Left cardiac atrium (tissue), 4 donors: ENCODE results near the gene ARSG. TPM values are rescaled to one million over a fixed set of nuclear protein-coding genes. Genes with fewer than 3 reads are reported as not detected.
"Not testable (repeated sequence)": the region's sequence is repeated elsewhere in the genome, so short reads cannot be mapped to it uniquely, and the experiment has no call there.

ENCODE experiments used
- ATAC-seq, 2 donors: fragments of 200-7000 bp; cut with Tn5 transposase; one replicate each; pipeline ENCODE4 v1.9.1; 2020; ENCODE audit warnings: mild to moderate bottlenecking in 2 of 2, moderate library complexity in 2 of 2
- DNase-seq: peaks from one replicate; pipeline ENCODE4 v3.0.0-alpha.2; 2020
- intact Hi-C, 2 donors: fragments of 100-400 bp; cut with DNase I; formaldehyde crosslinking; loops; one replicate each; pipeline versions ENCODE4 v1.14.1 to v1.15.1; 2022 to 2023
- total RNA-seq, 2 donors: library from RNA; stranded (reverse); fragmentation: NEBNext Ultra II Directional; extraction: Animal tissue kit (Norgen Biotek cat#: 25700); gene quantifications; one replicate each; pipeline ENCODE4 v1.2.1, GENCODE V29; 2021
- donor health status: DM: no; HTN: yes; CAD: no.
- donor health status: DM: no; HTN: yes; CAD: no; lungs with severe emphysema.
- donor health status: DM: yes; HTN: yes; CAD: no.
- donor health status: Dilated cardiomyopathy.

Gene ARSG
- total RNA-seq, 2 donors from 2014 or later: 5.9 to 6.9 TPM

DNA sequence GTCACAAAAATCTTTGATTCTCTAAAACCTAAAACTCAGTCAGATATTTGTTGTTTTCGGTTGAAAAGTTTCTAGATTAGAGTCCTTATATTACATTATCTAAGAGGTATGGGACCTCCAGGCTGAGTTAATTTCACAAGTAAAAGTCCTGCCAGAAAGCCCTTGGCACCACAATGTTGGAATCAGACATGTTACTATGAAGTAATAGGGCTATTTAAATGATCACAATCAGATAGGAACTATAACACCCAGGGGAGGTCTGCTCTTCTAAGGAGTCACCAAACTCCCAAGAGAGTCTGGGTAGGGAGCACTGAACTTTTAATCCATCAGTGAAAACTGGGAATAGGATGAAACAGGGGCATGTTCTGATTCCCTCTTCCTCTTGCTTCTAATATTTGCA, 111.8 kb downstream of the ARSG start:
- intact Hi-C loops: no loop called here
- DNase-seq (no peak), ATAC-seq (no peak)

DNA sequence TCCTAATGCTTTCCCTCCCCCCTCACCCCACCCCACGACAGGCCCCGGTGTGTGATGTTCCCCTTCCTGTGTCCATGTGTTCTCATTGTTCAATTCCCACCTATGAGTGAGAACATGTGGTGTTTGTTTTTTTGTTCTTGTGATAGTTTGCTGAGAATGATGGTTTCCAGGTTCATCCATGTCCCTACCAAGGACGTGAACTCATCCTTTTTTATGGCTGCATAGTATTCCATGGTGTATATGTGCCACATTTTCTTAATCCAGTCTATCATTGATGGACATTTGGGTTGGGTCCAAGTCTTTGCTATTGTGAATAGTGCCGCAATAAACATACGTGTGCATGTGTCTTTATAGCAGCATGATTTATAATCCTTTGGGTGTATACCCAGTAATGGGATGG, 112.5 kb downstream of the ARSG start:
- ATAC-seq, intact Hi-C loops, DNase-seq: not testable (repeated sequence)

DNA sequence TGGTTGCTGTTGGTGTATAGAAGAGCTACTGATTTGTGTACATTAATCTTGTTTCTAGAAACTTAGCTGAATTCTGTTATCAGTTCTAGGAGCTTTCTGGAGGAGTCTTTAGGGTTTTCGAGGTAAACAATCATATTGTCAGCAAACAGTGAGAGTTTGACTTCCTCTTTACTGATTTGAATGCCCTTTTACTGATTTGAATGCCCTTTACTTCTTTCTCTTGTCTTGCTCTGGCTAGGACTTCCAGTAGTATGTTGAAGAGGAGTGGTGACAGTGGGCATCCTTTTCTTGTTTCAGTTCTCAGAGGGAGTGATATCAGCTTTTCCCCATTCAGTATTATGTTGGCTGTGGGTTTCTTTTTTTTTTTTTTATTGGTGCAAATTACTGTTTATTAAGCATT, 116.4 kb downstream of the ARSG start:
- ATAC-seq, intact Hi-C loops, DNase-seq: not testable (repeated sequence)

DNA sequence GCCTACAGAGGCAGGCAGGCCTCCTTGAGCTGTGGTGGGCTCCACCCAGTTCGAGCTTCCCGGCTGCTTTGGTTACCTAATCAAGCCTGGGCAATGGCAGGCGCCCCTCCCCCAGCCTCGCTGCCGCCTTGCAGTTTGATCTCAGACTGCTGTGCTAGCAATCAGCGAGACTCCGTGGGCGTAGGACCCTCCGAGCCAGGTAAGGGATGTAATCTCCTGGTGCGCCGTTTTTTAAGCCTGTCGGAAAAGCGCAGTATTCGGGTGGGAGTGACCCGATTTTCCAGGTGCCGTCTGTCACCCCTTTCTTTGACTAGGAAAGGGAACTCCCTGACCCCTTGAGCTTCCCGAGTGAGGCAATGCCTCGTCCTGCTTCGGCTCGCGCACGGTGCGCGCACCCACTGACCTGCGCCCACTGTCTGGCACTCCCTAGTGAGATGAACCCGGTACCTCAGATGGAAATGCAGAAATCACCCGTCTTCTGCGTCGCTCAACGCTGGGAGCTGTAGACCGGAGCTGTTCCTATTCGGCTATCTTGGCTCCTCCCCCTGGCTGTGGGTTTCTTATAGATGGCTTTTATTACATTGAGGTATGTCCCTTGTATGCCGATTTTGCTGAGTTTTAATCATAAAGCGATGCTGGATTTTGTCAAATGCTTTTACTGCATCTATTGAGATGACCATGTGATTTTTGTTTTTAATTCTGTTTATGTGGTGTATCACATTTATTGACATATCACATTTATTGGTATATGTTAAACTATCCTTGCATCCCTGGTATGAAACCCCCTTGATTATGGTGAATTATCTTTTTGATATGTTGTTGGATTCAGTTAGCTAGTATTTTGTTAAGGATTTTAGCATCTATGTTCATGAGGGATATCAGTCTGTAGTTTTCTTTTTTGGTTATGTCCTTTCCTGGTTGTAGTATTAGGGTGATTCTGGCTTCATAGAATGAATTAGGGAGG, 122.6 kb downstream of the ARSG start:
- intact Hi-C loops, ATAC-seq: not testable (repeated sequence)
- DNase-seq: peak; percentile 49

DNA sequence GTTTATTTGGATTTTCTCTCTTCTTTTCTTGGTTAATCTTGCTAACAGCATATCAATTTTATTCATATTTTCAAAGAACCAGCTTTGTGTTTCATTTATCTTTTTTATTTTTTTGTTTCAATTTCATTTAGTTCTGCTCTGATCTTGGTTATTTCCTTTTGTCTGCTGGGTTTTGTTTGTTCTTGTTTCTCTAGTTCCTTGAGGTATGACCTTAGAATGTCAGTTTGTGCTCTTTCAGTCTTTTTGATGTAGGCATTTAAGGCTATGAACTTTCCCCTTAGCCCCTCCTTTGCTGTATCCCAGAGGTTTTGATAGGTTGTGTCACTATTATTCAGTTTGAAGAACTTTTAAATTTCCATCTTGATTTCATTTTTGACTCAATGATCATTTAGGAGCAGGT, 123.6 kb downstream of the ARSG start:
- ATAC-seq, intact Hi-C loops, DNase-seq: not testable (repeated sequence)

DNA sequence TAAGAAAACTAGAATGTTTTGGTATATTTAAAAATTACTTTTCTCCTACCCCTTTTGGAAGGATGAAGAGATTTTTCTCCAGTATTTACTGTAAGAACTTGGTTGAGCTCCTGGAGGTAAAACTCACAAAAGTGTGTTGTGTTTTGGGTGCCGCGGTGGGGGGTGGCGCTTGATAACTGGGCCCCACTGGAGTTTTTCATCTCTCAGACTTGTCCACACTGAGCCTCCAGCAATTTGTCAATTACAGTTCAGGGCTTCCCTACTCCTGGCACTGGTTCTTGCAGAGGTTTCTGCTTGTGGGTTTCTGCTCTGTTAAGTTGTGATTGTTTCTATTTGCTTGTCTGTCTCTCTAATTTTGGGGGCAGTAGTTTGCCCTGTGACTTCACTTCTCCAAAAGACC, 126.0 kb downstream of the ARSG start:
- ATAC-seq (no peak), DNase-seq (no peak)
- intact Hi-C loops: no loop called here

DNA sequence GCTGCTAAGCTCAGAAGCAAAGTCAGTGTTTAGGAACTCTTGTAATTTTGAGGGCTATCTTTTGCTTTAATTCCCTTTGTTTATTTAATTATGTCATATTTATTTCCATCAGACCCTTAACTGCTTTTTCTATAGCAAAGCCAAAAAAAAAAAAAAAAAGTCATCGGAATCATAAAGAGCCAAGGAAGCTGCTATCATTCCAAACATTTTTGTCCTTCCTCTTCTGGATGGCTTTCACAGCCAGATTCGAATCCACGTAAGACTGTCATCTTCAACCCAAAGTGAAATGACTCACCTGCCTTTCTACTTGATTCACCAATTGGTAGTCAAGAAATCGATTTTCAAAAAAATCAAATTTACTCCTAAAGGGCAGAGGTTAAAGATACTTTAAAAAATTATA, 127.6 kb downstream of the ARSG start:
- no peak for ATAC-seq
- no peak for DNase-seq
- intact Hi-C loops: no loop called here

DNA sequence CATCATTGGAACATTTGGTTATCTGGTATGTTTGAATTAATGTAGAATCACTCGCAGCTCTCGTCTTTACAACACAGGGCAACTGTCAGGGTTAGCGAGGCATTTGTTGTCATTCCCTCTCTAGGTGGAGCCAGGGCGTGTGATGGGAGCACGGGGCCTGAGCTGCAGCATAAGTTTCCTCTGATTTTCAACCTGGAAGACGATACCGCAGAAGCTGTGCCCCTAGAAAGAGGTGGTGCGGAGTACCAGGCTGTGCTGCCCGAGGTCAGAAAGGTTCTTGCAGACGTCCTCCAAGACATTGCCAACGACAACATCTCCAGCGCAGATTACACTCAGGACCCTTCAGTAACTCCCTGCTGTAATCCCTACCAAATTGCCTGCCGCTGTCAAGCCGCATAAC, 128.8 kb downstream of the ARSG start:
- DNase-seq (no peak), ATAC-seq (no peak)
- intact Hi-C loops: no loop called here

DNA sequence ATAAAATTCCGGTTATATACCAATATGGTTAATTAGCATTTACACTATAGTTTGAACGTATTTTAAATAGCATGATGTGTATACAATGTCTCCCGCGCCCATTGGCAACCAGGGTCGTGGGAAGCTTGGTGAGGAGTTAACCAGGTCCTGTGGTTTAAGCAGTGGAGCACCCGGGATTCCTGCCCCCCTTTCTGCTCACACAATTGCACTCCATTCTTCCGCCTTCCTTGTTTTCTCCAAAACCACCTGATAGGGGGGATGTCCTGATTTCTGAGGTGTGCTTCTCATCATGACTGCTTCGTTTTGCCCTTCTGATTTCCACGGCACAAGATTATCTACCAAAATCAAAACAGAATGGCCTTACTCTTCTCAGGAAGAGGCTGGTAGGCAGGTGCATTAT, 130.2 kb downstream of the ARSG start:
- ATAC-seq (no peak), DNase-seq (no peak)
- intact Hi-C loops: no loop called here

DNA sequence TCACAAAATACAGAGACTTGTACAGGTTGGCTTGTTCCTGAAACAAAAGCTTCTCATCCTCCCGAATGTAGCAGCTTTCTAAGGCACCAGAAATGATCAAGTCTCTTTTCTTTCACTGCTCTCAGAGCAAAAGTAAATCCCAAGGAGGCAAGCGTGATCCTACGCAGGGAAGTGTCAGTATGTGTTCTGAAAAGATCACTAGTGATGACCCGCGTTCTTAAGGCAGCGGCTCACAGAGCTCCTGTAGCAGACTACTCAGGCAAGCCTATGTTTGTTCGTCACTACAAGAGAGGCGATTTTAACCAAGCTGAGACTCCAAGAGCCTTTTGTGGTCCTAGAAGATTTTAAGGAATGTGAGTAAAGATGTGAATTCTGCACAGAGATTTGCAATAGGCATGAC, 131.5 kb downstream of the ARSG start:
- DNase-seq (no peak), ATAC-seq (no peak)
- intact Hi-C loops: no loop called here

DNA sequence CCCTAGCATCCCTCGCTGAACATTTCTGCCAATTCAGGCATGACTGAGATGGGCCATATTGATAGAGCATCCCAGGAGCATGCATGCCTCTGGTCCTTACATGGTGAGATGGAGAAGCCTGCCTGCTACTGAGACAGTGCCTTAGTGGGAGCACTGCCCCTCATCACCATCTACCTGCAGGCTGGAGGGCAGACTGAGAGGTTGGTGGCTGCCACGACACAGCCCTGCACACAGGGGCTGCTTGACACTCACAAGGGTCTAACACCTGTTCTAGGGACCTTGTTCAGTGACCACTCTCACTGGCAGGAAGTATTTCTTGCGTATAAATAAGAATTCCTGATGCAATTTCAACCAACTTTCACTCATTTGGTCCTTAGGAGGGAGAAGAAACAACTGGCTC, 132.0 kb downstream of the ARSG start:
- DNase-seq: no peak
- ATAC-seq: no peak
- intact Hi-C loops: no loop called here

DNA sequence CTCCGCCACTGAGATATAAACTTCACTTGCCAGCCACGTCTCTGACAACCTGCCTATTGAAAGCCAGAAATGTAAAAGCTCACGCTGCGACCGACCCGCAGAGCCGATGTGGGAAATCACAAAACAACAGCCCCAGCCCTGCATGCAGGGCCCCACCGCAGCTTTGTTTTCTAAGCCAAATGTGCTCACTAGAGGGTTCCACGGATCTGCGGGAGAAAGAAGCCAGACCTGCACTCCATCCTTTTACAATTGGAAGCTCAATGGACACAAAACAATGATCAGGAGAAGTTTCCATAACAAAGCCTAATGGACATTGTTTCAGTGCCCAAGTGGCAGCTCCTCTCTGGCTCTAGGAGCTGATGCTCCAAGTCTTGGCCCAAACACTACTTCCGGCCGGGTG, 132.9 kb downstream of the ARSG start:
- intact Hi-C loops: no loop called here
- no peak for DNase-seq
- no peak for ATAC-seq

DNA sequence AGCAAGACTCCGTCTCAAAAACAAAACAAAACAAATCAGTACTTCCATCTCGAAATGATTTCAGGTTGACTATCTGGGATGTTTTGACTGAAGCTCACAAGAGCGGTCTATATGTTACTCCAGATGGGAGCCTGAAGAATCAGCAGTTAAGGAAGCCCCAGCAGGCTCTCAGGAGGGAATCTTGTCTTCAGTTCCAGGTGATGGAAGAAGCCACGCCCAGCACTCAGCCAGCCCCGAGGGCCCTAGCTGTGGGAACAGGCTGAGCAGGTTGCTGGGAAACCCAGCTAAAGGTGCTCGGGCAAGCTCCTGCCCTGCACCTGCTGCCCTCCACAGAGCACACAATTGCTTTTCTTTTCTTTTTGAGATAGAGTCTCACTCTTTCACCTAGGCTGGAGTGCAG, 133.6 kb downstream of the ARSG start:
- intact Hi-C loops: no loop called here
- ATAC-seq (no peak), DNase-seq (no peak)

DNA sequence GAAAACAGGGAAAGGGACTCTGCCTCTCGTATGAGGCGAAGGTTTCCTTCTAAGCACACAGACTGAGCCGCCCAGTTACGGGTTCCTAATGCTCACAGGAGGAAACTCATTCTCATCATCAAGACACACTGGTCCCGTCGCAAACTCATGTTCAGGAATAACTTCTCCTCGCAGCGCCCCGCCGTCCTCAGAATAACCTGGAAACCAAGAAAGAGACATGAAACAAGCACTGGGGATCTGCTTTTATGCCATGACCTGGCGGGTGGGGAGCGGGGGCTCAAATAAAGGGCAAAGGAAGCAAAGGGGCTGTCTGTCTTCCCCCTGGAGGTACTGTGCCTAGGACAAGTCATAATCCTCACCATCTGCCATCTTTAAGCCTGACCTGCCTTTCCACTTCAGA, 134.7 kb downstream of the ARSG start:
- intact Hi-C loops: no loop called here
- ATAC-seq (no peak), DNase-seq (no peak)

DNA sequence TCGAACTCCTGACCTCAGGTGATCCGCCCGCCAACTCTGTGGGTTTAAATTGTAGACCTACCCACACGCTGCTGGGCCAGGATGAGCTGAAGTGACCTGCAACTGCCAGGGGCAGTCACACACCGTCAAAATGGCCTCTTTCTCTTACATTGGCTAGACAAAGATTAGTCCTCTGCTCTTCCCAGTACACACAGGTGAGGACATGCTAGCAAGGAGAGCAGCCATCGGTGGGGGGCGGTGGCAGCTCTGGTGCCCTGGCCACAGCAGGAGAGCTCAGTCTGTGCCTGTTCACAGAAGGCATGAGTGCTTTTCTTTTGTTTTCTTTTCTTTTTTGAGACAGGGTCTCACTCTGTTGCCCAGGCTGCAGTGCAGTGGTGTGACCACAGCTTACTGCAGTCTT, 136.3 kb downstream of the ARSG start:
- DNase-seq: no peak
- intact Hi-C loops: no loop called here

DNA sequence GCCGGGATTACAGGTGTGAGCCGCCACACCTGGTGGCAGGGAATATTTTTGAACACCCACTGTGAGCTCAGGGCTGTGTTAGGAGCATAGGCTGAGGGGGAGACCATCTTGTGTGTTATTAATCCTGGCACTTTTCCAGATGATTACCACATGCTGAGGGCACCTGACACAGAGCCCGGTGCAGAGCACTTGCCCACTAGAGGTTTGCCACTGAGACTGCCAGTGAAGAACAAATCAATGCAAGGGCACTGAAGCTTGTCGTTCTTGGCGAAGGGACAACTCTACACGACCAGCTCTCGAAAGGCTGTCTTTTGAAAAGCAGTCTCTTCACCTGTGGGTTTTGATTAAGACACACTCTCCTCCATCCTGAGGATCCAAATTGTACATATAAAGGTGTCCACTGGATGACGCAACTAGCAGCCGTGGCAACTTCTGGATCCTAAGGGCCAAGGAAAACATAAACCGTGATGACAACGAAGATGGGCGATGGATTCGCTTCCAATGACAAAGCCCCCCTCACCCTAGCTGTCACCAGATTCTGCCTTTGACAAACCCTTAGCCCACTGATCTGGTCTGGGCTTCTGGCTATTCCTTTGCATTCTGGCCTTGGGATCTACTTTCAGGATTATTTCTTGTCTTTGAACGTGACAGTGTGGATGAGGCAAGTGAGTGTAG, 137.3 kb downstream of the ARSG start:
- DNase-seq (no peak), ATAC-seq (no peak)
- intact Hi-C loops: no loop called here

More for the DNA sequence above, 136.3 kb downstream of the ARSG start:
- ATAC-seq: no peak

DNA sequence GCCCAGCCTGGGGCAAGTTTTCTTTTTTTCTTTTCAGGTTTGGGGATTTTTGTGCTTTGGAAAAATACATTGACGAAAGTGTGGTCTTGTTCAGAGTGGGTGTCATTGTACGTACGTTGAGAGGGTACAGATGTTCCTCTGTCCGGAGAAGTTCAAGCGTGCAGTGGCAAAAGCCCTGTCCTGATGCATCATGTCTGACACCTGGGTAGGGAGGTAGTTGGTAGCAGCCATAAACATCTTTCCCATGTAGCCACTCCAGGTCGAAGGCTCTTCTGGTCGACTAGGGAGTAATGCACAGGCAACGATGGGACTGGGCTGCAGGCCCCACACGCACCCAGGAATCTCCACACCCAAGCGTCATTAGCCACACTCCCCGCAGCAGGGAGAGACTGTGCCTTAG, 138.6 kb downstream of the ARSG start:
- intact Hi-C loops: loop anchor here in 1 of 2 donors (10.0 kb wide), 1 partner anchor 165 kb away; no protein-coding TSS in a partner anchor
- DNase-seq: no peak
- ATAC-seq: no peak

DNA sequence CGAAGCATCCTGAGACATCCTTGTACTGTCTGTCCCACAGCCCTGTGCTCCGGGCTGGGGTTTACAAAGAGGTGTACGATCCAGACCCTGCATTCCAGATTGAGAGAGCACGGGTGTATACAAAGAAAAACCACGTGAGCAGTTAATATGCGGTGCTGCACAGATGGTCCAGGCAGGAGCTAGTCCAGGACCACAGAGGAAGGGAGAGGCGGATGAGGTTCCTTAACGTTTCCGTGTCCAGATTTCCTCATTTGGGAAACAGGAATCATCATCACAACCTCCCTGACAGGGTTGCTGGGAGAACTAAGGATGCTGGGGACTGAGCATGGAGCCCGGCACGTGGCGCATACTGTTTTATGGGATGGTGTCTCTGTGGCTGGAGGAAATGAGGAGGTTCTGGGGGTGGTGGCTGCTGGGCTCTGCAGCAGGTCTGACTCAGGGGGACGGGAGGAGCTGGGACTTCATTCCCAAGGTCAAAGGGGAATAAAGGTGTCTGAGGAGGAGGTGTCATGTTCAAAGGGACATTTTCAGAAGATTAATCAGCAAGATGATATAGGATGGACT, 139.8 kb downstream of the ARSG start:
- ATAC-seq: no peak
- intact Hi-C loops: loop anchor here in 1 of 2 donors (10.0 kb wide), 1 partner anchor 166 kb away; no protein-coding TSS in a partner anchor
- DNase-seq: no peak

DNA sequence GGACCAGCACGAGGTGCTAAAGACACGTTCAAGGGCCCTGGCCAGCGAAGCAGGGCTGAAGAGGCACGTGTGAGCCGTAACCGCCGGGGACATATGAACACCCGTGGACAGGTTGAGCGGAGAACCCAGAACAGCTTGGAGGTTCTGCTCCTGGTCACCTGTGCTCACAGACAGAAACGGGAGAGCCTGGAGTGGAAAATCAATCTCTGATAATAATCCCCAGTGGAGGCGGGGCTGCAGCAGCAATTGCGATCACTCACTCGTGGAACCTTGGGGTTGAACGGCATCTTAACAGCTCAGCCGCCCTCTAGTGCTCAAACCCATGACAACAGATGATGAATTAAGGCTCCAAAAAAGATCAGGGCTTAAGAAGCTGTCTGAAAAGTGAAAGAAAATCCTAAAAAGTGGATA, 140.4 kb downstream of the ARSG start:
- DNase-seq: no peak
- intact Hi-C loops: loop anchor here in 1 of 2 donors (10.0 kb wide), 1 partner anchor 167 kb away; no protein-coding TSS in a partner anchor
- no peak for ATAC-seq
